ENCODE results near the gene CDH4. TPM values are rescaled to one million over a fixed set of nuclear protein-coding genes. Genes with fewer than 3 reads are reported as not detected.

CDH4 gene
- total and polyA plus RNA-seq, 9 of the 15 experiments (the other 6 are each of a cell fraction or from before 2014, with no cell fraction given) = 0.04 TPM; not detected in 8

GRCh38 chr20:61560361-61560853 lies 308.3 kb downstream of the CDH4 start (continued):
- TF ChIP-seq VEZF1 (CRISPR knock-in tag; IDR thresholded peaks at IDR 0.05) = peak; percentile 45

- in situ Hi-C loops (cut with MboI) (no loop called here), intact Hi-C loops (cut with micrococcal nuclease) (no loop called here)
- H3K9me3 ChIP-seq (replicated peaks; ENCODE audit: control insufficient read depth, insufficient read depth, low read depth, low read length) = no peaks in the 10 kb centered on the region
- no peak overlapping the region for H3K4me3 ChIP-seq
- H2AFZ ChIP-seq (ENCODE audit: low read depth, low read length) = no peak overlapping the region
- FAIRE-seq (no peak), ATAC-seq (no peak), DNase-seq (ENCODE audit: extremely low read depth in 1 of 4, low spot score in 3 of 4) (no peak)
- H3K27me3 ChIP-seq (ENCODE audit: control insufficient read depth in 2 of 2, insufficient read depth in 2 of 2, low read length in 2 of 2) = peaks cover 11 to 65% of the 10 kb centered on the region in 2 experiments; a peak in 3 of 5 replicates
- CTCF ChIA-PET (ENCODE audit: low intra/inter-chr PET ratio) = no interaction called here
- no peak overlapping the region for H3K27ac ChIP-seq (ENCODE audit: extremely low read depth, low read depth, low read length)
- TF ChIP-seq MCM5 (IDR thresholded peaks at IDR 0.05; ENCODE audit: low read depth) (no peak), ZBTB40 (IDR thresholded peaks at IDR 0.05) (peak; percentile 88), ZBTB40 (CRISPR knock-in tag; IDR thresholded peaks at IDR 0.05) (no peak)
- POLR2A ChIA-PET = no interaction called here
- 5% methylated on average over 10 of the region's 10 CpGs for WGBS (ENCODE audit: insufficient coverage, low coverage, missing lambda C conversion rate)
- BruUV-seq (replicated peaks) = no TSS peak
- H3K4me2 ChIP-seq (ENCODE audit: insufficient read depth, low read length) = no peak overlapping the region
- H3K79me2 ChIP-seq (ENCODE audit: control insufficient read depth, insufficient read depth, low read length) = no peaks in the 10 kb centered on the region
- peaks cover 0 to 4% of the 10 kb centered on the region in 2 experiments; a peak in 2 of 5 replicates for H3K4me1 ChIP-seq (replicated peaks in 1 of 2; ENCODE audit: control insufficient read depth in 2 of 2, insufficient read depth in 2 of 2, low read length in 2 of 2)
- H3K9ac ChIP-seq (ENCODE audit: insufficient read depth in 1 of 2, low read depth in 2 of 2, low read length in 2 of 2) = no peak overlapping the region
- 0 out of 2 replicates have a peak, but pooled peaks cover 3% of the 10 kb centered on the region for H4K20me1 ChIP-seq (replicated peaks; ENCODE audit: control insufficient read depth, insufficient read depth, low read length)
- no peaks in the 10 kb centered on the region for H3K36me3 ChIP-seq (ENCODE audit: control insufficient read depth, insufficient read depth, low read length)
- no peaks in the 10 kb centered on the region for H3K9me1 ChIP-seq (ENCODE audit: control insufficient read depth, insufficient read depth, low read length)
Measured at GRCh38 chr20:61561111-61561830, 309.2 kb downstream of the CDH4 start.
